SU-DHL-6 (cell line): ENCODE data around the gene MYL9.

ENCODE experiments used
- H2AFZ ChIP-seq: fragments of 200-600 bp; sonication (generic); 2 replicates; pipeline ENCODE4 v1.6.1; 2014; ENCODE audit warnings: low read depth, mild to moderate bottlenecking, moderate library complexity, mixed read lengths, antibody characterized with exemption, low read length; ENCODE audit not compliant: severe bottlenecking
- H3F3A ChIP-seq: fragments of 200-600 bp; shearing (Covaris generic); 2 replicates; pipeline ENCODE4 v1.6.0; 2016; ENCODE audit warnings: antibody characterized with exemption, mild to moderate bottlenecking; ENCODE audit not compliant: insufficient read depth
- H3K27ac ChIP-seq: fragments of 200-600 bp; sonication (generic); 2 replicates; pipeline ENCODE4 v1.5.1; 2016; ENCODE audit warnings: low read depth, mild to moderate bottlenecking, low read length, moderate library complexity, mixed read lengths
- H3K27me3 ChIP-seq: fragments of 200-600 bp; sonication (generic), shearing (Covaris generic); 2 replicates; pipeline ENCODE4 v1.6.0; 2014; ENCODE audit warnings: mild to moderate bottlenecking, low read length
- H3K36me3 ChIP-seq: fragments of 200-600 bp; sonication (generic); 2 replicates; pipeline ENCODE4 v1.6.1; 2014; ENCODE audit warnings: mild to moderate bottlenecking, low read length, mixed read lengths
- H3K4me2 ChIP-seq: fragments of 300-600, 200-600 bp; shearing (Covaris generic), sonication (generic); 2 replicates; pipeline ENCODE4 v1.6.0; 2014; ENCODE audit warnings: low read length, low read depth, mild to moderate bottlenecking; ENCODE audit not compliant: poor library complexity, severe bottlenecking
- H3K4me3 ChIP-seq: fragments of 200-600 bp; sonication (generic); 2 replicates; pipeline ENCODE4 v1.5.1; 2014; ENCODE audit warnings: antibody characterized with exemption, low read length, mild to moderate bottlenecking, mixed read lengths; ENCODE audit not compliant: insufficient read depth, poor library complexity, severe bottlenecking
- H3K79me2 ChIP-seq: fragments of 200-600 bp; sonication (generic); 2 replicates; pipeline ENCODE4 v1.6.1; 2014; ENCODE audit warnings: mild to moderate bottlenecking, low read length, moderate library complexity; ENCODE audit not compliant: insufficient read depth
- H3K9ac ChIP-seq: fragments of 200-600 bp; sonication (generic); 2 replicates; pipeline ENCODE4 v1.7.0; 2014; ENCODE audit warnings: mild to moderate bottlenecking, low read length
- H3K9me2 ChIP-seq: fragments of 200-600 bp; sonication (generic); replicated peaks from 2 replicates; pipeline ENCODE4 v1.6.1; 2014; ENCODE audit warnings: low read length; ENCODE audit not compliant: insufficient read depth
- H3K9me3 ChIP-seq: fragments of 200-600 bp; sonication (generic); 2 replicates; pipeline ENCODE4 v1.6.1; 2014; ENCODE audit warnings: low read length, mixed read lengths; ENCODE audit not compliant: insufficient read depth
- H4K20me1 ChIP-seq: fragments of 200-600 bp; sonication (generic); 2 replicates; pipeline ENCODE4 v1.6.1; 2014; ENCODE audit warnings: low read depth, mild to moderate bottlenecking, antibody characterized with exemption, low read length, moderate library complexity, mixed read lengths
- CTCF ChIP-seq: fragments of 200-600 bp; sonication (generic); IDR thresholded peaks from one replicate; pipeline ENCODE4 v1.5.1; 2017; ENCODE audit warnings: antibody characterized with exemption, mild to moderate bottlenecking, low read length, moderate library complexity; ENCODE audit not compliant: insufficient read depth, poor library complexity, severe bottlenecking
- EZH2phosphoT487 ChIP-seq: fragments of 200-600 bp; sonication (generic), shearing (Covaris generic); conservative IDR thresholded peaks from 2 replicates; pipeline ENCODE4 v1.6.1; 2018; ENCODE audit warnings: mild to moderate bottlenecking, antibody characterized with exemption, low read length, moderate library complexity, mixed read lengths

Gene MYL9

DNA sequence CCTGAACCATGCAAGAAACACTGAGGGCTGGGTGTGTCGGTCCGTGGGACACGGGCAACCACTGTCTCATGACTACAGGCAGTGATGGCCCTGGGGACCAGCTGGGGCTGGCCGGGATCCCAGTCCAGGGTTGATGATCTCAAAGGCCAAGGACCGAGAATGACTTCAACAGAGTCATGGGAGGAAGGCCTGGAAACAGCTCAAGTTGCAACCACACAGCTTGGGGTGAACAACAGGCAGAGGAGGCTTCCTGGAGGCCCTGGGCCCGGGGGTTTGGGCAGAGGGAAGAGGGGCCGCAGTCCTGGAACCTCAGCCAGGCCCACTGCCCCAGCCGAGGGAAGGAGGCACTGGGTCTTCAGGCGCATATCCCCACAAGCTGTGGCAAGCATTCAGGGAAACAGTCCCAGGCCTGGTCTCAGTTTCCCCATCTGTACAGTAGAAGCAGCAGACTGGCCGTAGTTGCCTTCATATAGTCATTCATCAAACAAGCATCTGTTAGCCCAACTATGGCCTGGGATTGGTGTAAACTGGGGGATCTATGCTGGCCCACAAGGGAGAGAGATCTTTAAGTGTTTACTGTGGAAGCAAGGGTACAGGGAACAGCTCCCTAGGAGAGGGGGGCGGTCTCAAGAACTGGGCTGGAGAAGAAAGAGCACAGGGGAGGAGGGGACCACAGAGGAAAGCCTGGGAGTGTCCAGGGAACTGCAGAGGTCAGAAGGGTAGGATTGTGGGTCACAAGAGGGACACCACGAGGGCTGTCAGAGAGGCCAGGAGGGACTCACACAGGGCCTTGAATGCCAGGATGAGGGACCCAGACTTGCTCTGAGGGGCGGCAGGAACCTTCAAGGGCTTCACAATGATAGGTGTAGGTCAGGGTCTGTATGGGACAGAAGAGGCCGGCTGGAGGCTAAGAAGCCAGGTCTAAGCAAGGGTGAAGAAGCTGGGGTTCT, 2.1 kb downstream of the MYL9 start:
- H3K9me3 ChIP-seq, result no peaks in the 10 kb centered on the region
- no peaks in the 10 kb centered on the region for H4K20me1 ChIP-seq
- H3K79me2 ChIP-seq, result no peaks in the 10 kb centered on the region
- H3K27ac ChIP-seq, result no peak overlapping the region
- H3K9me2 ChIP-seq, result no peaks in the 10 kb centered on the region
- H3K36me3 ChIP-seq, result no peaks in the 10 kb centered on the region
- H3K4me2 ChIP-seq, result no peak overlapping the region
- H2AFZ ChIP-seq, result no peak overlapping the region
- H3K27me3 ChIP-seq, result no peaks in the 10 kb centered on the region
- H3F3A ChIP-seq, result no peaks in the 10 kb centered on the region
- no peak for TF ChIP-seq EZH2phosphoT487
- TF ChIP-seq CTCF, result no peak
- H3K9ac ChIP-seq, result no peak overlapping the region
- H3K4me3 ChIP-seq, result no peak overlapping the region

- Histone ChIP-seq H3K4me2 (no peak overlapping the region), H3K79me2 (no peaks in the 10 kb centered on the region), H3K27ac (no peak overlapping the region), H4K20me1 (no peaks in the 10 kb centered on the region), H3K9me3 (no peaks in the 10 kb centered on the region), H2AFZ (no peak overlapping the region), H3F3A (no peaks in the 10 kb centered on the region), H3K9ac (no peak overlapping the region), H3K4me3 (no peak overlapping the region), H3K36me3 (no peaks in the 10 kb centered on the region), H3K9me2 (no peaks in the 10 kb centered on the region), H3K27me3 (no peaks in the 10 kb centered on the region)
- TF ChIP-seq CTCF, result no peak
- no peak for TF ChIP-seq EZH2phosphoT487
Measured at GRCh38 chr20:36544134-36545018, 3.1 kb downstream of the MYL9 start.

DNA sequence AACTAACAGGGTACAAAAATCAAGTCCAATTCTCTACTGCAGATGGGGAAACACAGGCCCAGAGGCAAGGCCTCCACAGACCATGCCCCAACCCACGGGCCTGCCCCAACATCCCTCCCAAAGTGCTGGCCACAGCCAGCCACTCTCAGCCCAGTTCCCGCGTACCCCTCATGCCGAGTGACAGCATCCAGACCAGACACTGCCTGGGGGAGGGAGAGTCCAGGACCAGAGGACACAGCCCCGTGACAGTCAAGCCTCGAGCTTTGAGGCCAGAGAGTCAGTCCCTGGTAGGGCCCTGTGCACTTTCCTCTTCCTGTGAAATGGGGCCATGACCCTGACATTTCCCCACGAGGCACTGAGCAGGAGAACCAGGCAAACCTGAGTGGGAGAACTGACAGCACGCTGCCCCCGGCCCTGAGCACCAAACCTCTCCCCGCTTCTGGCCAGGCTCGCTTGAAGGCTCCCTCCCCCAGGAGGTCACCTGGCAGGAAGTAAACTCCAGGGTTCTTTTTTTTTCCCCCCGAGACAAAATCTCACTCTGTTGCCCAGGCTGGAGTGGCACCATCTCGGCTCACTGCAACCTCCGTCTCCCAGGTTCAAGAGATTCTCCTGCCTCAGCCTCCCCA, 4.9 kb downstream of the MYL9 start:
- Histone ChIP-seq H3F3A (no peaks in the 10 kb centered on the region), H2AFZ (no peak overlapping the region), H3K27me3 (no peaks in the 10 kb centered on the region), H4K20me1 (no peaks in the 10 kb centered on the region), H3K4me3 (no peak overlapping the region), H3K27ac (no peak overlapping the region), H3K9me3 (no peaks in the 10 kb centered on the region), H3K79me2 (no peaks in the 10 kb centered on the region), H3K36me3 (no peaks in the 10 kb centered on the region), H3K9ac (no peak overlapping the region), H3K9me2 (no peaks in the 10 kb centered on the region), H3K4me2 (no peak overlapping the region)
- TF ChIP-seq EZH2phosphoT487, result no peak
- TF ChIP-seq CTCF, result no peak
